K562 (cell line): Measurements from ENCODE around the gene MSN.

ENCODE experiments used
- BHLHE40 ChIP-seq: IDR thresholded peaks from 2 replicates; pipeline ENCODE4 v1.6.1; 2011; ENCODE audit warnings: low read length, improper control_type of control experiment
- KDM1A ChIP-seq, 2 experiments: fragments of 450-650 bp; IDR thresholded peaks; 2 replicates each; pipeline ENCODE4 v1.6.1; 2016; ENCODE audit warnings: mild to moderate bottlenecking in 2 of 2
- NBN ChIP-seq: fragments of 450-650 bp; IDR thresholded peaks from 2 replicates; pipeline ENCODE4 v1.6.1; 2016; ENCODE audit warnings: low read depth, mild to moderate bottlenecking

DNA sequence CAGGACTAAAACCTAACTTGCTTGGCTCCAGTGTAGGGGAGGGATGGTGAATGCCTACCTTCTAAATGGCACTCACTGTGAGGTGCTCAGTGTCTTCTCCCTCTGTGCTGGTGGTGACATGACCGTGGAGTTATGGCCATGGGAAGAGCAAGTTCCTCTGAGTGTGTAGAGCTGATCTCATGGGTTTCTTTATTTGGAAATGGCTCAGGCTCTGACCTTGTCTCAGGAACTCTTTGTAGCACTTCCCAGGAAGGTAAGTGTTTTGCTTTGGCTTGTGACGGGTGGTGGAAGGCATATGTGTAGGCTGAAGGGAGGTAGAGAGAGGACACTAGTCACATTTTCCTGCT is 6.4 kb downstream of the MSN start:
- TF ChIP-seq KDM1A (IDR thresholded peaks at IDR 0.05) (no peak), NBN (no peak), BHLHE40 (no peak)
